ENCODE results near the gene PLVAP.

The PLVAP gene

DNA sequence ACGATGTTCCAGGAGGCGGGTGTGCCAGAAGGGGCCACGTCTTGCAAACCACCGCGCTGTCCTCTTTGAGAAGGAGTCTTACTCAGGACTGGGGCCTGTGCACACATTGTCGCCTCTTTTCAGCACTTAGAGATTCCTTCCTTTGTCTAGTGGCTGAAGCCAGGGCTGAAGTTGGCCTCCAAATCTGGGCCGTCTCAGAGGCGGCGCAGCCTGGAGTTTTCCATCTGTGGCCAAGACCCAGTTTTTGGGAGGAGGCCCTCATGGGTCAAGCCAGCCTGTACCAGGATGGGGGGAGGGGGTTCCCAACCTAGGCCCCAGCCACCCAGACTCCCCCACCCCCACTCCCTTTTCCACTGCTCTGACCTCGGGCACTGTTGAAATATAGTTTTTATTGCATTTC is 54.3 kb downstream of the PLVAP start:
- no peak for DNase-seq
- CTCF ChIA-PET: no interaction called here
- H3K9me3 Mint-ChIP-seq: no peaks in the 10 kb centered on the region
- peaks cover 4% of the 10 kb centered on the region for H3K4me1 Mint-ChIP-seq
- H3K36me3 Mint-ChIP-seq: peaks cover 20% of the 10 kb centered on the region
- H3K27me3 Mint-ChIP-seq: no peaks in the 10 kb centered on the region
- H3K4me3 Mint-ChIP-seq: no peak overlapping the region
- peak overlapping the region; percentile 74 for H3K27ac Mint-ChIP-seq

DNA sequence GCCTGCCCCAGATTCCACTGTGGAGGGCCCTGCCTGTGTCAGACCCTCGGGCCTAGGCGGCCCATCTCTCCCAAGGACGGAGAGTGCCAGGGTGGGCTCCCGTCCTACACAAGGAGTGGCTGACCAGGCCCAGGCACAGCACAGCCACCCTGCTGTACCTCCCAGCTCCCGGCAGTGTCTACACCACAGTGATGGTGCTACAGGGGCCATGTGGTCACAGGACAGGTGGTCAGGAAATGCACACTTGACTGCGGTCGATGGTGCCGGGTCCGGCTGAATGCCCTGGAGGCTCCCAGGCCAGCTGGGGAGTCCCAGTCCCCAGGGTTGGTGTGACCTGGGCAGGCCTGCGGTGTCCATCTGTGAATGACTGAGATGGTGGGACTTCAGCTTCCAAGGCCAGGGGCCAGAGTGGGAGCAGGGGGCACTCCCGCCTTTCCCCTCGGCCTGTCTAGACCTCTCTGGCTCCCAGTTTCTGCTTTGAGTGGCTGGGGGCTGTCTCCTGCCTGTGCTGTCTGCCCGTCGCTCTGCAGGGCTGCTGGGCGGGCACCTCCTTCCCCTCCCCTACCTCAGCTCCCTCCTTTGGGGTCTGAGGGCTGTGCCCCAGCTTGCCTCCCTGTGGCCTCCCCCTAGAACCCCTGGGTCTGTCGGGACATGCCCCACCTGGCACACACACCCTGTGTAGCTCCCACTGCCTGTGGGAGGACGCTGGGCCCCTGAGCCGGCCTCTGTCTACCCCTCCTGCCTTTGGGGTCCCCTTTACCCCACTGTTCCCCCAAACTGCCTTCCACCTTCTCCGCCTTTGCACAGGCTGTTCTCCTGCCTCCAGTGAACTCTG is 55.3 kb downstream of the PLVAP start:
- no peak overlapping the region for H3K27ac Mint-ChIP-seq
- H3K4me3 Mint-ChIP-seq: no peak overlapping the region
- H3K36me3 Mint-ChIP-seq: peaks cover 20% of the 10 kb centered on the region
- CTCF ChIA-PET: no interaction called here
- no peaks in the 10 kb centered on the region for H3K9me3 Mint-ChIP-seq
- no peaks in the 10 kb centered on the region for H3K27me3 Mint-ChIP-seq
- peaks cover 2% of the 10 kb centered on the region for H3K4me1 Mint-ChIP-seq
- no peak for DNase-seq

DNA sequence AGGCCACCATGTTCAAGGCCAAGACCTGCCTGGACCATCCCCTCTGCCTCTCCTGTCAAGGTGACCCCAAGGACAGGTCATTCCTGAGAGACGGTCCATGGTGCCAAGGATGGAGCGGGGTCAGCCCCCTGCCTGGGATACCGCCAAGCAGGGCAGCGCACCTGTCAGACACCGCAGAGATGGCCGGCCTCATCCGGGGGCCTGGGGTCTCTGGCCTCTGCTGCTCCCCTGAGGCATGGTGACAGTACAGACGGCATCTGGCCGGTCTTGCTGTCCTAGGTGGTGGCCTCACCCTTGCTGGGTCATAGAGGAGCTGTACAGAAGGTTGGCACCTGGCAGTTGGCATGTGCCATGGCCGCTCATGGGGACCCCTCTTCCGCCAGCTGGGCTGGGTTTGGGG is 56.7 kb downstream of the PLVAP start:
- no peak for DNase-seq
- no peaks in the 10 kb centered on the region for H3K9me3 Mint-ChIP-seq
- no peak overlapping the region for H3K4me3 Mint-ChIP-seq
- peaks cover 6% of the 10 kb centered on the region for H3K4me1 Mint-ChIP-seq
- H3K27ac Mint-ChIP-seq: no peak overlapping the region
- CTCF ChIA-PET: no interaction called here
- peaks cover 27% of the 10 kb centered on the region for H3K36me3 Mint-ChIP-seq
- H3K27me3 Mint-ChIP-seq: no peaks in the 10 kb centered on the region

DNA sequence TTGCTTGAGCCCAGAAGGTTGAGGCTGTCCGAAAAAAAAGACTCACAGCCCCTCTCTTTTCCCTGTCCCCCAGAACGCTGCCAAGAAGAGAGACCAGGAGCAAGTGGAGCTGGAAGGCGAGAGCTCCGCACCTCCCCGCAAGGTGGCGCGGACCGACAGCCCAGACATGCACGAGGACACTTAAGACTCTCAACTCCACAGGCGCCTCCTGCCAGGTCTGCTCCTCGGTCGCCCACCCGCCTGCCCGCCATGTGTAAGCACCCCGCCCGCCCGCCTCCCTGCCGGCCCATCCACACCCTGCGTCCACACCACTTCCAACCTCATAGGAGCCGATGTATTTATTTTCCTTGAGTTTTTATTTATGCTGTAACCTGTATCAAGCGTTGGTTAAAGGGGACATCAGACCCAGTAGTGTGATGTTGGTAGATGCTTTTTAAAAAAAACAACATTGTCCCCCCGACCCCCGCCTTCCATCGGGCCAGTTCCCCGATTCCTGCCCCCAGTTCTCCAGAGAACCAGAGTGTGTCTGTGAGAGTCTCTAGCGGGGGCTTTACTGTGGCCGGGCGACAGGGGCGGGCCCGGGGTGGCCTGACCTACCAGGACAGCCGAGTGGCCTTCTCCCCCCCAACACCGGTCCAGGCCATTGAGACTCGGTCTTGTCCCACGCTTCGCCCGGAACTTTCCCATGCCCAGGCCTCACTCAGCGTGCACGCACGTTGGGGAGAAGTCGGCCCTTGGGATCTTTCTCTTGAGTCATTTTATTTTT is 57.5 kb downstream of the PLVAP start:
- no peak overlapping the region for H3K4me3 Mint-ChIP-seq
- no peaks in the 10 kb centered on the region for H3K27me3 Mint-ChIP-seq
- DNase-seq: no peak
- no peaks in the 10 kb centered on the region for H3K9me3 Mint-ChIP-seq
- peaks cover 6% of the 10 kb centered on the region for H3K4me1 Mint-ChIP-seq
- peaks cover 29% of the 10 kb centered on the region for H3K36me3 Mint-ChIP-seq
- CTCF ChIA-PET: interaction anchor here (1.2 kb wide), 1 partner anchor 66 kb away, joined by 3 read pairs; no protein-coding TSS in a partner anchor
- H3K27ac Mint-ChIP-seq: no peak overlapping the region

DNA sequence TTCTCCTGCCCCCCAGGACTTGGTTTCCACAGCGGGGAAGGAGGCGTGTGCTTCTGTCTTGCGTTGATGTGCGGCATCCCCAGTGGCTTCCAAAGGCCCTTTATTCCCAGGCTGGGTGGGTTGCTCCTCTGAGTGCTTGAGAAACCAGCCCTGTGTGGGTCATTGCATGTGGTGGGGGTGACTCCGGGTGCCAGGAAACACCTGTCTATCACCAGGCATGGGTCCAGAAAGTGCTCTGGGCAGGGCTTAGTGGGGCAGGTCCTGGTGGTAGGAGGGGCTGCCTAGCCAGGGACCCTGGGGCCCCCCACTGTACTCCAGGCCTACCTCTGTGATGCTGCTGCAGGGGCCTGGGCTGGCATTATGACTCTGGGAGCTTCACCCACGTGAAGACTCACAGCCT is 58.2 kb downstream of the PLVAP start:
- Mint-ChIP-seq H3K36me3 (peaks cover 33% of the 10 kb centered on the region), H3K4me1 (peaks cover 6% of the 10 kb centered on the region), H3K27me3 (no peaks in the 10 kb centered on the region), H3K9me3 (no peaks in the 10 kb centered on the region), H3K27ac (no peak overlapping the region), H3K4me3 (no peak overlapping the region)
- CTCF ChIA-PET: interaction anchor here (1.2 kb wide), 1 partner anchor 67 kb away, joined by 3 read pairs; no protein-coding TSS in a partner anchor
- no peak for DNase-seq

DNA sequence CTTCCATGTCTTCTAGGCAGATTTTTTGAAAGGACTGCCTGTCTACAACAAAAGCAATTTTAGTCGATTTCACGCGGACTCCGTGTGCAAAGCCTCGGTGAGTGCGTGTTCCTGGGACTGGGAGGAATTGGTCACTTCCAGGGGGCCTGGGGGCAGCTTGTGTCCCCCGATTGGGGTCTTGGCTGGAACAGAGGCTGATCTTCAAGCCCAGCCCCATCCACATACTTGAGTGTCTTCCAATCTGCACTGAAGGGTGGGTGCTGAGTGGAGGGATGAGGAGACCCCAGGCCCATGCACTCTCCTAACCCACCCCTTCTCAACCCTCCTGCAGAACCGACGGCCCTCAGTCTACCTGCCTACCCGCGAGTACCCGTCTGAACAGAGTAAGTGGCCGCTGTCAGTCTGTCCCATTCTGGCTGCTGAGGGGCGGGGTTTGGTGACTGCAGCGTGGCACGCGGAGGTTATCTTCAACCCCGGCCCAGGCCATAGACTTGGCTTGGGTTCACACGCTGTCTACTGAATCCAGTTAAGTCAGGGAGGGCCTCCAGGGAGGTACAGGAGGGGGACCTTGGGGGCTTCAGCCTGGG is 63.0 kb downstream of the PLVAP start:
- Mint-ChIP-seq H3K4me3 (no peak overlapping the region), H3K27me3 (no peaks in the 10 kb centered on the region), H3K4me1 (peaks cover 30% of the 10 kb centered on the region), H3K9me3 (no peaks in the 10 kb centered on the region), H3K27ac (no peak overlapping the region), H3K36me3 (peaks cover 24% of the 10 kb centered on the region)
- CTCF ChIA-PET: no interaction called here
- no peak for DNase-seq

DNA sequence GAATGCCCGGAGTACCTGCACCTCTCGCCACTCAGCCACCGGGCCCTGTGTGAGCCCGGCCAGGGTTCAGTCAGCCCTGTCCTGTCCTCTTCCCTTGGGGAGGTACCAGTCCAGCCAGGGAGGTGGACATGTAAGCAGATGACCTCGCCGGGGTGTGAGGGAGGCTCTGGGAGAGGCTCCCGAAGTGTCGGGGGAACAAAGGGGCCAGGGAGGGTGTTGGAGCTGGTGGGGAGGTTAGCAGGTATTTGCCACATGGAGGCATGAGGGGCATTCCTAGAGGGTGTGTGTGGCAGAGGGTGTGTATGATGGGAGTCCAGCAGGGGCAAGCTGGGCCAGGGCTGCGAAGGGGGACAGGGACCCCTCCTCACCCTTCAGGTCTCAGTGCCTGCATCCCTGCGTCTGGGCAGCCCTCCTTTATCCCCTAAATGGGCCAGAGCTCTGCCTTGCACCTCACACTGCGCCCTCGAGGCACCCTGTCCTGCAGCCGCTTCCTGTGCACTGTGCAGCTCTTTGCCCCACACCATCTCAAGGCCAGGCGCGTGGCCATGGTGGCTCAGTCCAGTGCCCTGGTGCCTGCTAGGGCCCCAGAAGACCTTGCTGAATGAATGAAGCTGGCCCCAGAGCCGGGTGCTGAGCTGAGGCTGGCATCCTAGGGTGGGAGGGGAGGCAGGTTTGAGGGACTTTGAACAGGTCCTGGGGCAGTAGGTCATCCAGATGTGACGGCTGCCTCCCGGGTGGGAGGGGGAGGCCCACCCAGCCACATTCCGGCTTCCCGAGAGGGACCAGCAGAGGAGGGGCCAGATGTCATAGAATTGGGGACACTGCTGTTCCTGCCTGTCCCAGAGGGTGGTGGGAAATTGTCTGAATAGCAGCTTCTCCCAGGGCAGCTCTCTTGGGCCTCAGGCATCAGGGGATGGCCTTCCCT is 64.7 kb downstream of the PLVAP start:
- no peak for DNase-seq
- H3K27me3 Mint-ChIP-seq: no peaks in the 10 kb centered on the region
- H3K27ac Mint-ChIP-seq: no peak overlapping the region

DNA sequence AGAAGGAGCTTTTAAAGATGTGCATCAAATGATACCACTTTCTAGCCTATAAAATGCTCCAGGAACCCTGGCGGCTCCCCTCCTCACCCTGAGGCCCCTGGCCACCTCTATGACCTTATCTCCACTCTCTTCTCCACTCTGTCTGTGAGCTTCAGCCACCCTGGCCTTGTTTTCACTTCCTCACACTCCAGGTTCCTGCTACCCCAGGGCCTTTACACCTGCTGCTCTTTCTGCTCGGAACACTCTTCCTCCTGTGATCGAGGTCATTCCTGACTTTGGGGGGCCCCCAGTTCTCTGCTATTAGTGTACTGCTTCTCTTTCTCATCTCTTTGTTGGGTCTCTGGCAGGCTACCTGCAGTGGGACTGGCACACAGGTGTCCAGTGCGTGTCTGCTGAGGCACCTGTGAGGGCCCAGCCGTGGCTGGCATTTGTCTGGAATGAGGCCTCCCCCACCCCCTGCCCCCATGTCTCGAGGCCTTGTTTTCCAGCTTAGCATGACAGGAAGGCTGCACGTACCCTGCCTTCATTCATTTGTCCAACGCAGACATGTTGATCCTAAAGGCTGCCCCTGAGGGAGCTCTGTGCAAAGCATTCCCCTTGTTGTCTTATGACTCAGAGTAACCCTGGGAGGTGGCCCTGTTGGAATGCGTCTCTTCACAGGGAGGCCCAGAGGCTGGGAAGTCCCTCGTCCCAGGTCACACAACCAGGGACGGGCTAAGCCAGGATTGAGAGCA is 65.5 kb downstream of the PLVAP start:
- no peak for DNase-seq
- CTCF ChIA-PET: no interaction called here

More for the DNA sequence above, 64.7 kb downstream of the PLVAP start:
- H3K36me3 Mint-ChIP-seq: peaks cover 26% of the 10 kb centered on the region
- H3K4me3 Mint-ChIP-seq: no peak overlapping the region
- no peaks in the 10 kb centered on the region for H3K9me3 Mint-ChIP-seq
- CTCF ChIA-PET: no interaction called here
- H3K4me1 Mint-ChIP-seq: peaks cover 39% of the 10 kb centered on the region

DNA sequence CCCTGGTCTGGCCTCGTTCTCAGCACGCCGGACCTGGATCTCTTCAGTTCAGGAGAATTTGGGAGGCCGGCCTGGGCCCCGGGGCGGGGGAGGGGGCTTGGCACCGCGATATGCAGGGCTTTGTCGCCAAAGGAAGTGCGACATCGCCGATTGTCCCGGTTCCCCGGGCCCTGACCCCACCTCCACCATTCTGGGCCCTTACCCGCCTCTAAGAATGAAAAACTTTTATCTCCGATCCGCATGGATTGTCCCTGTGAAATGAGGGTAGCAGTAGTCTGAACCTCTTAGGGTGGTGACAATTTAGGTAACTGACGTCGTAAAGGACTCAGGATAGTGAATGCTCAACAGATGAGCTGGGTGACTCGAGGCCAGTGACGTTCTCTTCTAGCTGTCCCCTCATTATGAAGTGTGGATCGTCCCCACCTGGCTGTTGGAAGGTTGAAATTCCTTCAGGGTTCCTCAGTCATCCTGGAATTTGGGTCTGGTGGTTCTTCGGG is 67.1 kb downstream of the PLVAP start:
- no peak for DNase-seq
- CTCF ChIA-PET: interaction anchor here (1.0 kb wide), 1 partner anchor 27 kb away, joined by 5 read pairs; no protein-coding TSS in a partner anchor
- peaks cover 19% of the 10 kb centered on the region for H3K36me3 Mint-ChIP-seq
- peaks cover 54% of the 10 kb centered on the region for H3K4me1 Mint-ChIP-seq
- H3K9me3 Mint-ChIP-seq: no peaks in the 10 kb centered on the region
- peak overlapping the region; percentile 96 for H3K27ac Mint-ChIP-seq
- peak overlapping the region; percentile 99 for H3K4me3 Mint-ChIP-seq
- H3K27me3 Mint-ChIP-seq: no peaks in the 10 kb centered on the region

More for the DNA sequence above, 65.5 kb downstream of the PLVAP start:
- no peaks in the 10 kb centered on the region for H3K27me3 Mint-ChIP-seq
- peaks cover 46% of the 10 kb centered on the region for H3K4me1 Mint-ChIP-seq
- peak overlapping the region; percentile 26 for H3K4me3 Mint-ChIP-seq
- peaks cover 26% of the 10 kb centered on the region for H3K36me3 Mint-ChIP-seq
- H3K27ac Mint-ChIP-seq: peak overlapping the region; percentile 65
- no peaks in the 10 kb centered on the region for H3K9me3 Mint-ChIP-seq

DNA sequence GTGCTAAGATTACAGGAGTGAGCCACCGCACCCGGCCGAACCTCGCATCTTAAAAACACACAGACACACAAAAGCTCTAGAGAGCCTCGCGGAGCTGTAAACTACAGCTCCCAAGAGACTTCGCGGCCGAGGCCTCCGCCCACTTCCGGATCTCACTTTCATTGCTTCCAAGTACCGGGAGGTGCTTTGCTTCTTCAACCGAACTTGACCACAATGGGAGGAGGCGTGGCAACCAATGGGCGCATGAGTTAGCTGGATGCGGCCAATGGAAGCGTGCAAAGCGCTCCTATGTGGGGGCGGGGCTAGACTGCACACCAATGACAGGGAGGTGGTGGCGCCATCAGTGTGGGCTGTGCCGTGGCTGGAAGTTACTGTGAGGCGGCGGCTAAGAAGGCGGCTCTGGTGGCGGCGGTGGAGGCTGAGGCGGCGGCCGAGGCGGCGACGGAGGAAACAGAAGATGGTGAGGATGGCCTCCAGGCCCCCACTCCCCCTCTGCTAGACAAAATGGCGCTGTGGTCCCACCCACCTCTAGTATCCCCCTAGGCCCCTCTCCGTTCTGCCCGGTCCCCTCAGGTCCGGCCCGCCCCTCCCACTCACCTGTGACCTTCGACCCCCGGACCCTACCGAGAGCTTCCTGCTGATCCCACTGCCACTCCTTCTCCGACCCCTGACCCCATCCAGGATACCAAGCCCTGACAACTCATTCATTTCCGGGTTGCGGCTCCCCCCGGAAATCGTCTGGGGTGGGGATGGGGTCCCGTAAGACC is 67.8 kb downstream of the PLVAP start, which contains the start of gene DDA1:
Gene DDA1, plus strand, starts transcription at position 366 of the 767 bp plus-strand sequence. Its CDS starts 92 bp downstream, at position 458.
- H3K4me1 Mint-ChIP-seq: peaks cover 60% of the 10 kb centered on the region
- H3K36me3 Mint-ChIP-seq: peaks cover 19% of the 10 kb centered on the region
- CTCF ChIA-PET: interaction anchor here (0.6 to 3.4 kb wide), 6 partner anchors 16 to 77 kb away, joined by 3 to 12 read pairs (median 5); no protein-coding TSS in a partner anchor
- H3K27me3 Mint-ChIP-seq: no peaks in the 10 kb centered on the region
- DNase-seq: peak; percentile 100
- H3K4me3 Mint-ChIP-seq: peak within 1 kb of the TSS; percentile 99
- no peaks in the 10 kb centered on the region for H3K9me3 Mint-ChIP-seq
- peak within 1 kb of the TSS; percentile 96 for H3K27ac Mint-ChIP-seq

DNA sequence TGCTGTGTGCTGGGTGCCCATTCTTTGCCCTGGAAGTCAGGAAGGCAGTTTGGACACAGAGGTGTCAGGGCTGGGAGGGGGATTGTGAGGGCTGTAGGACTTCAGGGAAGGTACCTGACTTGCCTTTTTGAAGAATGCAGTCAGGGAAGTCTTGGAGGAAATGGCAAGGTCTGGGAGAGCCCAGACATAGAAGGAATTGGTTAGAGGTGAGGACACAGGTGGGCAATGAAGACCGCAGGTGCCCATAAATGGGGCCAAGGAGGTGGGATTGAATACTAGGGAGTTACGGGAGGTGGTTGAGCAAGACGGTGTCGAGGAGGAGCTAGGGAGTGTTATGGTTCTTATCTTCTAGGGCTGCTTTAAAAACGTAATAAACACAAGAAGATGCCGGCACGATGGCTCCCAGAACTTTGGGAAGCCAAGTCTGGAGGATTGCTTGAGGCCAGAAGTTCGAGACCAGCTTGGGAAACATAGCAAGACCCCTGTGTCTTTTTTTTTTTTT is 69.2 kb downstream of the PLVAP start:
- Mint-ChIP-seq H3K9me3 (no peaks in the 10 kb centered on the region), H3K4me3 (peak overlapping the region; percentile 89), H3K36me3 (peaks cover 13% of the 10 kb centered on the region), H3K27me3 (no peaks in the 10 kb centered on the region), H3K4me1 (peaks cover 68% of the 10 kb centered on the region), H3K27ac (peak overlapping the region; percentile 50)
- no peak for DNase-seq
- CTCF ChIA-PET: interaction anchor here (3.4 kb wide), 1 partner anchor 78 kb away, joined by 12 read pairs; no protein-coding TSS in a partner anchor

DNA sequence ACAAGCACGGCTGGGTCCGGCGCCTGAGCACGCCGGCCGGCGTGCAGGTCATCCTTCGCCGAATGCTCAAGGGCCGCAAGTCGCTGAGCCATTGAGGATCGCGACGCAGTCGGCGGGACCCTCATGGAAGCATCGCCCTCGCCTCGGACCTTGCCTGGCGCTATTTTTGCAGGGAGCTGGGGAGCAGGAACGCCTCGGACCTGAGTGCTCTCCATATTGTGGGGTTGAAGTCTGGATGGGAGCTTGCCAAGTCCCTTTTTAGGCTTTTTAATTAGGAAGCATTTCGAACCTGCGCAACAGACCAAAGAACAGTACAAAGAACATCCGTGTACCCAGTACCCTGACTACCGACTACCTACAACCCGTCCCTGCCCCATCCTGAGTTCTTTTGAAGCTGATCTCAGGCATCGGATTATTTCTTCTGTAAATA is 70.8 kb downstream of the PLVAP start:
- H3K27ac Mint-ChIP-seq: peak overlapping the region; percentile 85
- H3K36me3 Mint-ChIP-seq: peaks cover 7% of the 10 kb centered on the region
- no peaks in the 10 kb centered on the region for H3K27me3 Mint-ChIP-seq
- no peak for DNase-seq
- no peaks in the 10 kb centered on the region for H3K9me3 Mint-ChIP-seq
- peak overlapping the region; percentile 89 for H3K4me3 Mint-ChIP-seq
- peaks cover 72% of the 10 kb centered on the region for H3K4me1 Mint-ChIP-seq
- CTCF ChIA-PET: interaction anchor here (0.6 to 3.4 kb wide), 4 partner anchors 13 to 80 kb away, joined by 3 to 12 read pairs (median 4); no protein-coding TSS in a partner anchor
